Prostate gland (tissue), 2 donors: ENCODE measurements around the gene NR2F6.

Experiments
- CTCF ChIP-seq, 4 experiments: fragments of 200-600 bp in 2 of 4; fragments of 450-650 bp in 2 of 4; sonication (generic) in 2 of 4; IDR thresholded peaks; 1 replicate in 3 of 4; 2 replicates in 1 of 4; pipeline ENCODE4 v1.5.1; 2016 to 2019; ENCODE audit warnings: antibody characterized with exemption in 4 of 4, mild to moderate bottlenecking in 2 of 4, moderate library complexity in 2 of 4
- POLR2A ChIP-seq: fragments of 450-650 bp; IDR thresholded peaks from one replicate; pipeline ENCODE4 v1.6.1; 2016; ENCODE audit warnings: antibody characterized with exemption, mild to moderate bottlenecking
- POLR2AphosphoS5 ChIP-seq: sonication (generic); formaldehyde crosslinking; IDR thresholded peaks from one replicate; pipeline ENCODE4 v1.6.1; 2017; ENCODE audit warnings: antibody characterized with exemption

DNA sequence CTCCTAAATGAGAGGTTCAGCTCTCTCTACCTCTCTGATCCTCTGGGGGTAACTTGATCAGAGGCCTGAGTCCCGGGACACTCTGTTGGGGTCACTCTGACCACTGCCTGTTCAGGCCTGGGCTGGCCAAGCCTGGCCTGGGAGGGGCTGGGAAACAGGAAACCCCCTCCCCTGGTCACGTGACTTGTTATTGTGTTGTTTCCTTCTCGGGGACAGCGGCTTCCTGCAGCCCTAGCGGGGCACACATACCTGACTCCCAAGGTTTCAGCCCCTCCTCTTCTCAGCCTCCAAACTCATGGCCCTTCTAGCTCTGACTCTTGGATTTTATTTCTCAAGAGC lies 18.9 kb upstream of the NR2F6 start, which contains the start of gene USHBP1:
- no peak for TF ChIP-seq CTCF (IDR thresholded peaks at IDR 0.05)
- TF ChIP-seq POLR2AphosphoS5 = peak; percentile 26
- TF ChIP-seq POLR2A = no peak
